IMR-90 (cell line): Measurements from ENCODE around the gene PDGFRA.

ENCODE experiments used
- CTCF ChIP-seq: conservative IDR thresholded peaks from 2 replicates; pipeline ENCODE4 v1.5.1; 2012; ENCODE audit warnings: mild to moderate bottlenecking, low read depth, low read length, improper control_type of control experiment
- POLR2A ChIP-seq: IDR thresholded peaks from 2 replicates; pipeline ENCODE4 v1.6.1; 2012; ENCODE audit warnings: mild to moderate bottlenecking, low read depth, low read length
- RAD21 ChIP-seq: IDR thresholded peaks from 2 replicates; pipeline ENCODE4 v1.6.1; 2012; ENCODE audit warnings: low read length, improper control_type of control experiment
- RCOR1 ChIP-seq: IDR thresholded peaks from 2 replicates; pipeline ENCODE4 v1.6.1; 2012; ENCODE audit warnings: mild to moderate bottlenecking, low read length, improper control_type of control experiment; ENCODE audit not compliant: insufficient replicate concordance
- RFX5 ChIP-seq: IDR thresholded peaks from 2 replicates; pipeline ENCODE4 v1.8.0; 2012; ENCODE audit warnings: low read depth, mild to moderate bottlenecking, low read length, moderate library complexity
- USF2 ChIP-seq: fragments of 150-350 bp; IDR thresholded peaks from 2 replicates; pipeline ENCODE4 v1.6.1; 2017; ENCODE audit warnings: mild to moderate bottlenecking, antibody characterized with exemption, low read length, low read depth

GRCh38 chr4:54274264-54274663, 45.2 kb downstream of the PDGFRA start:
- TF ChIP-seq POLR2A, result no peak
- TF ChIP-seq RCOR1, result no peak
- TF ChIP-seq CTCF, result no peak
- TF ChIP-seq RFX5, result no peak
- no peak for TF ChIP-seq RAD21
- no peak for TF ChIP-seq USF2
